Adrenal gland (tissue), 12 donors: ENCODE measurements around the gene GK. TPM values are rescaled to one million over a fixed set of nuclear protein-coding genes. Genes with fewer than 3 reads are reported as not detected.

Source experiments
- DNase-seq, 7 donors: peaks; one replicate each; pipeline ENCODE4 v3.0.0-alpha.2; 2019 to 2020
- H3K27ac ChIP-seq, 5 donors: fragments of 200-600 bp; sonication (generic) in 4 of 5; 1 replicate in 3 of 5; 2 replicates in 2 of 5; pipeline versions ENCODE4 v1.5.1 to v1.8.0; 2016 to 2020; ENCODE audit warnings: mild to moderate bottlenecking in 1 of 5
- H3K27me3 ChIP-seq: fragments of 200-600 bp; 2 replicates; pipeline ENCODE4 v1.8.0; 2021
- H3K36me3 ChIP-seq, 2 donors: fragments of 200-600 bp; replicated peaks in 1 of 2; 1 replicate in 1 of 2; 2 replicates in 1 of 2; pipeline versions ENCODE4 v1.5.1 to v1.8.0; 2018 to 2022
- H3K4me1 ChIP-seq, 2 donors: fragments of 200-600 bp; replicated peaks in 1 of 2; 1 replicate in 1 of 2; 2 replicates in 1 of 2; pipeline versions ENCODE4 v1.5.1 to v1.8.0; 2018 to 2021
- H3K4me3 ChIP-seq, 4 donors: fragments of 200-600 bp; sonication (generic) in 3 of 4; one replicate each; pipeline ENCODE4 v1.5.1; 2016 to 2018
- H3K9me3 ChIP-seq, 3 donors: fragments of 200-600 bp; sonication (generic) in 1 of 3; replicated peaks in 1 of 3; 1 replicate in 2 of 3; 2 replicates in 1 of 3; pipeline versions ENCODE4 v1.5.1 to v1.8.0; 2016 to 2021
- POLR2A ChIP-seq, 2 donors: fragments of 450-650 bp; IDR thresholded peaks; one replicate each; pipeline ENCODE4 v1.6.1; 2017; ENCODE audit warnings: antibody characterized with exemption in 2 of 2, mild to moderate bottlenecking in 2 of 2, moderate library complexity in 1 of 2
- WGBS, 4 donors: extraction: QIAGEN DNeasy Blood & Tissue Kit in 2 of 4; methylation state at CpG; one replicate each; pipeline versions ENCODE4 v1.1.5 to v1.1.7; 2013 to 2017; 5-methylcytosine and 5-hydroxymethylcytosine counted together
- intact Hi-C, 2 donors: fragments of 100-400 bp; cut with DNase I; formaldehyde crosslinking; loops; one replicate each; pipeline versions ENCODE4 v1.14.1 to v1.15.0; 2022 to 2023
- polyA plus RNA-seq, 3 donors: library from polyadenylated mRNA; stranded (reverse); fragments of 200-250 nt in 2 of 3; fragments of 350-450 nt in 1 of 3; fragmentation: Illumina TruSeq in 1 of 3; extraction: RNeasy Lipid Tissue Mini Kit (QIAGEN cat#74804) in 1 of 3; gene quantifications; one replicate each; pipeline ENCODE4 v1.2.3, GENCODE V29; 2013 to 2014
- total RNA-seq, 9 donors: library from RNA; depleted of rRNA in 4 of 9; stranded (reverse); fragments of >200 nt in 4 of 9; fragments of 120-200 nt in 1 of 9; fragmentation: NEBNext Ultra II Directional in 1 of 9; extraction: Animal tissue kit (Norgen Biotek cat#: 25700) in 1 of 9; gene quantifications; one replicate each; pipeline versions ENCODE4 v1.1.0 to v1.2.4, GENCODE V29; 2013 to 2023
- TF ChIP-seq, protein P1 (sequence below), 6 experiments: fragments of 450-650 bp in 4 of 6; fragments of 200-600 bp in 2 of 6; sonication (generic) in 1 of 6; IDR thresholded peaks; 1 replicate in 5 of 6; 2 replicates in 1 of 6; pipeline versions ENCODE4 v1.5.1 to v1.8.0; 2016 to 2021; ENCODE audit warnings: antibody characterized with exemption in 6 of 6, mild to moderate bottlenecking in 2 of 6, moderate library complexity in 1 of 6
- donor health status: healthy with polysubstance abuse.
- donor health status: Bipolar disorder and iron deficiency.
- donor health status: DM: yes; HTN: yes; CAD: no.
- donor health status: DM: no; HTN: no; CAD: no.
- donor health status: DM: no; HTN: no; CAD: no.
- donor health status: DM: yes; HTN: yes; CAD: no.

The GK gene
- total and polyA plus RNA-seq, 12 donors = 6.1 to 169 (median 10.1) TPM

DNA sequence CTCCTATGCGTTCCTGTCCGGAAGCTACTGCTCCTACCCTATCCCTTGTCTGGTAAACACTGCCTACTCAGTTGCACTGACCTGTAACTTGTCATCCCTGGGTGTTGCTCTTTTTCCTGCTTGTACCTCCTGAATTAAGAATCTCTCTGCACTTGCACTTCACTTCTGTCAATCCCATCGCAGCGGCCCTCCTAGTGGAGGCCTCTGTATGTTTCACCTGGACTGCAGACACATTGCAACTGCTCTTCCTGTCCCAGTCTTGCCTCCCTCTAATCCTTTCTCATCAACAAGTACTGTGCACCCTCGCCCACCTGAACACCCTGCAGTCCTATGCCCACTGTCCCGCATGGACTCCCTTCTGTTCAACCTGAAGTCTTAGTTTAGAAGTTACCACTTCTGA, 8.0 kb downstream of the GK start:
- DNase-seq = no peak
- no peaks in the 10 kb centered on the region for H3K4me1 ChIP-seq
- H3K27me3 ChIP-seq = no peaks in the 10 kb centered on the region
- no peaks in the 10 kb centered on the region for H3K36me3 ChIP-seq
- H3K27ac ChIP-seq = no peak overlapping the region
- TF ChIP-seq POLR2A (IDR thresholded peaks at IDR 0.05) = no peak
- TF ChIP-seq, protein P1, sequence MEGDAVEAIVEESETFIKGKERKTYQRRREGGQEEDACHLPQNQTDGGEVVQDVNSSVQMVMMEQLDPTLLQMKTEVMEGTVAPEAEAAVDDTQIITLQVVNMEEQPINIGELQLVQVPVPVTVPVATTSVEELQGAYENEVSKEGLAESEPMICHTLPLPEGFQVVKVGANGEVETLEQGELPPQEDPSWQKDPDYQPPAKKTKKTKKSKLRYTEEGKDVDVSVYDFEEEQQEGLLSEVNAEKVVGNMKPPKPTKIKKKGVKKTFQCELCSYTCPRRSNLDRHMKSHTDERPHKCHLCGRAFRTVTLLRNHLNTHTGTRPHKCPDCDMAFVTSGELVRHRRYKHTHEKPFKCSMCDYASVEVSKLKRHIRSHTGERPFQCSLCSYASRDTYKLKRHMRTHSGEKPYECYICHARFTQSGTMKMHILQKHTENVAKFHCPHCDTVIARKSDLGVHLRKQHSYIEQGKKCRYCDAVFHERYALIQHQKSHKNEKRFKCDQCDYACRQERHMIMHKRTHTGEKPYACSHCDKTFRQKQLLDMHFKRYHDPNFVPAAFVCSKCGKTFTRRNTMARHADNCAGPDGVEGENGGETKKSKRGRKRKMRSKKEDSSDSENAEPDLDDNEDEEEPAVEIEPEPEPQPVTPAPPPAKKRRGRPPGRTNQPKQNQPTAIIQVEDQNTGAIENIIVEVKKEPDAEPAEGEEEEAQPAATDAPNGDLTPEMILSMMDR (IDR thresholded peaks at IDR 0.05) = no peak
- intact Hi-C loops = no loop called here
- no peak overlapping the region for H3K4me3 ChIP-seq
- no peaks in the 10 kb centered on the region for H3K9me3 ChIP-seq
- 82 to 100% (median 93%) methylated on average over 6 of the region's 6 CpGs for WGBS, 4 donors

GRCh38 chrX:30663322-30663721, 10.1 kb downstream of the GK start:
- no peak overlapping the region for H3K27ac ChIP-seq
- WGBS, 4 donors = 72 to 88% (median 78%) methylated on average over 2 of the region's 2 CpGs
- intact Hi-C loops = no loop called here
- TF ChIP-seq, protein P1 (IDR thresholded peaks at IDR 0.05) = no peak
- TF ChIP-seq POLR2A (IDR thresholded peaks at IDR 0.05) = no peak
- H3K4me1 ChIP-seq = no peaks in the 10 kb centered on the region
- no peak overlapping the region for H3K4me3 ChIP-seq
- no peaks in the 10 kb centered on the region for H3K36me3 ChIP-seq
- DNase-seq = no peak
- no peaks in the 10 kb centered on the region for H3K27me3 ChIP-seq
- H3K9me3 ChIP-seq = no peaks in the 10 kb centered on the region

- H3K27ac ChIP-seq = no peak overlapping the region
- DNase-seq = no peak
- H3K4me1 ChIP-seq = no peaks in the 10 kb centered on the region
- intact Hi-C loops = no loop called here
- H3K27me3 ChIP-seq = no peaks in the 10 kb centered on the region
- TF ChIP-seq, protein P1 (IDR thresholded peaks at IDR 0.05) = no peak
- no peak for TF ChIP-seq POLR2A (IDR thresholded peaks at IDR 0.05)
- no peak overlapping the region for H3K4me3 ChIP-seq
- no peaks in the 10 kb centered on the region for H3K9me3 ChIP-seq
- no peaks in the 10 kb centered on the region for H3K36me3 ChIP-seq
Measured at GRCh38 chrX:30665471-30665870, 12.2 kb downstream of the GK start.

GRCh38 chrX:30666094-30666493, 12.9 kb downstream of the GK start:
- H3K9me3 ChIP-seq = no peaks in the 10 kb centered on the region
- intact Hi-C loops = no loop called here
- DNase-seq = no peak
- H3K4me1 ChIP-seq = no peaks in the 10 kb centered on the region
- 68 to 93% (median 72%) methylated on average over 2 of the region's 2 CpGs for WGBS, 4 donors
- no peak overlapping the region for H3K27ac ChIP-seq
- H3K36me3 ChIP-seq = no peaks in the 10 kb centered on the region
- TF ChIP-seq POLR2A (IDR thresholded peaks at IDR 0.05) = no peak
- TF ChIP-seq, protein P1 (IDR thresholded peaks at IDR 0.05) = no peak
- H3K27me3 ChIP-seq = no peaks in the 10 kb centered on the region
- H3K4me3 ChIP-seq = no peak overlapping the region
